Measurements from ENCODE around the gene MARCHF2. TPM values are rescaled to one million over a fixed set of nuclear protein-coding genes. Genes with fewer than 3 reads are reported as not detected.
"Not testable (repeated sequence)": the region's sequence is repeated elsewhere in the genome, so short reads cannot be mapped to it uniquely, and the experiment has no call there.

Gene MARCHF2
- polyA plus RNA-seq, 1 donor from 2014 or later: 67.9 TPM

DNA sequence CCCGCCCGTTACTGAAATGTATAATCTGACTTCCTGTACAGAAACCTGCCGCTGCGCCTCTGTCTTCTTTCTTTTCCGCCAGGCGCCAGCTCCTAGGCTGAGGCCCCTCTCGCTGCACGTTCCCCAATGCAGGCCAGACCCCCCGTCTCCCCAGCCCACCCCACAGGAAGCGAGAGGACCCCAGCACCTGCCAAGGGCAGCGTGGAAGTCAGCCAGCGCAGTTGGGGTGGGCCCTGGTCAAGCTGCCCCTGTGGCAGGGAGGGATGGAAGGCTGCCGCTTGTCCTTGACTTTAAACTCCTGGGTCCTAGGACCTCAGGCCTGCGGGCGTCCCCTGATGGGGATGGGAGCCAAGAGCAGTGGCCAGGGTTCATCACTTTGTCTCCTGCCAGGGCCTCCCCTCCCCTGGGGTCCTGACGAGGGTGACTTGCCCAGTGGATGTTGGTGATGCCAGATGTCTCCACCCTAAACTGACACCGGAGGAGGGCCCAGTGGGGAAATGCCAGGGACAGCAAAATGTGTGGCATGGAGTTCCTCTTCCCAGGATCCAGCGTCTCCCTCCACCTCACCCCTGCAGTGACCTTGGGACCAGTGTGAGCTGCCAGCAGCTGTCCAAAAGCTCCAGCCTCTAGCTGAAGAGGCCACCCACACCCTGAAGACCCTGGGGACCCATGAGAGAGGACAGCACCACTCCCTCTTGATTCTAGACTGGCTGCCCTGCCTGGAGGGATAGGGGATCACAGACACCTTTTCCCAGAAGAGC, 8.5 kb upstream of the MARCHF2 start:
- Histone ChIP-seq H3K9ac (ENCODE audit: low read length) (no peak overlapping the region), H3F3A (ENCODE audit: insufficient read depth, low read length, poor library complexity, severe bottlenecking) (no peaks in the 10 kb centered on the region), H3K27me3 (ENCODE audit: insufficient read depth, low read depth, low read length) (no peaks in the 10 kb centered on the region), H4K20me1 (ENCODE audit: insufficient read depth) (no peaks in the 10 kb centered on the region), H3K36me3 (ENCODE audit: insufficient read depth, low read length) (no peaks in the 10 kb centered on the region), H3K9me3 (ENCODE audit: low read length) (no peaks in the 10 kb centered on the region), H3K4me2 (ENCODE audit: low read length) (no peak overlapping the region), H3K27ac (ENCODE audit: low read length) (no peak overlapping the region), H2AFZ (ENCODE audit: low read depth, low read length) (no peak overlapping the region), H3K9me2 (ENCODE audit: insufficient read depth, low read length) (no peaks in the 10 kb centered on the region), H3K79me2 (replicated peaks; ENCODE audit: insufficient read depth, low read length) (no peaks in the 10 kb centered on the region), H3K4me3 (ENCODE audit: low read length) (no peak overlapping the region)
- TF ChIP-seq MXI1 (conservative IDR thresholded peaks at IDR 0.05; ENCODE audit: poor library complexity, severe bottlenecking) (no peak), TAF1 (IDR thresholded peaks at IDR 0.05; ENCODE audit: low read depth) (no peak), POLR2AphosphoS5 (IDR thresholded peaks at IDR 0.05) (no peak), EP300 (conservative IDR thresholded peaks at IDR 0.05; ENCODE audit: poor library complexity, severe bottlenecking) (no peak), SMC3 (conservative IDR thresholded peaks at IDR 0.05; ENCODE audit: poor library complexity) (no peak), EZH2 (IDR thresholded peaks at IDR 0.05; ENCODE audit: borderline replicate concordance, insufficient read depth, low read length, poor library complexity, severe bottlenecking) (no peak), RAD21 (conservative IDR thresholded peaks at IDR 0.05) (no peak)
- TF ChIP-seq, protein P1, sequence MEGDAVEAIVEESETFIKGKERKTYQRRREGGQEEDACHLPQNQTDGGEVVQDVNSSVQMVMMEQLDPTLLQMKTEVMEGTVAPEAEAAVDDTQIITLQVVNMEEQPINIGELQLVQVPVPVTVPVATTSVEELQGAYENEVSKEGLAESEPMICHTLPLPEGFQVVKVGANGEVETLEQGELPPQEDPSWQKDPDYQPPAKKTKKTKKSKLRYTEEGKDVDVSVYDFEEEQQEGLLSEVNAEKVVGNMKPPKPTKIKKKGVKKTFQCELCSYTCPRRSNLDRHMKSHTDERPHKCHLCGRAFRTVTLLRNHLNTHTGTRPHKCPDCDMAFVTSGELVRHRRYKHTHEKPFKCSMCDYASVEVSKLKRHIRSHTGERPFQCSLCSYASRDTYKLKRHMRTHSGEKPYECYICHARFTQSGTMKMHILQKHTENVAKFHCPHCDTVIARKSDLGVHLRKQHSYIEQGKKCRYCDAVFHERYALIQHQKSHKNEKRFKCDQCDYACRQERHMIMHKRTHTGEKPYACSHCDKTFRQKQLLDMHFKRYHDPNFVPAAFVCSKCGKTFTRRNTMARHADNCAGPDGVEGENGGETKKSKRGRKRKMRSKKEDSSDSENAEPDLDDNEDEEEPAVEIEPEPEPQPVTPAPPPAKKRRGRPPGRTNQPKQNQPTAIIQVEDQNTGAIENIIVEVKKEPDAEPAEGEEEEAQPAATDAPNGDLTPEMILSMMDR (IDR thresholded peaks at IDR 0.05; ENCODE audit: poor library complexity, severe bottlenecking): no peak
- TF ChIP-seq, protein P2, sequence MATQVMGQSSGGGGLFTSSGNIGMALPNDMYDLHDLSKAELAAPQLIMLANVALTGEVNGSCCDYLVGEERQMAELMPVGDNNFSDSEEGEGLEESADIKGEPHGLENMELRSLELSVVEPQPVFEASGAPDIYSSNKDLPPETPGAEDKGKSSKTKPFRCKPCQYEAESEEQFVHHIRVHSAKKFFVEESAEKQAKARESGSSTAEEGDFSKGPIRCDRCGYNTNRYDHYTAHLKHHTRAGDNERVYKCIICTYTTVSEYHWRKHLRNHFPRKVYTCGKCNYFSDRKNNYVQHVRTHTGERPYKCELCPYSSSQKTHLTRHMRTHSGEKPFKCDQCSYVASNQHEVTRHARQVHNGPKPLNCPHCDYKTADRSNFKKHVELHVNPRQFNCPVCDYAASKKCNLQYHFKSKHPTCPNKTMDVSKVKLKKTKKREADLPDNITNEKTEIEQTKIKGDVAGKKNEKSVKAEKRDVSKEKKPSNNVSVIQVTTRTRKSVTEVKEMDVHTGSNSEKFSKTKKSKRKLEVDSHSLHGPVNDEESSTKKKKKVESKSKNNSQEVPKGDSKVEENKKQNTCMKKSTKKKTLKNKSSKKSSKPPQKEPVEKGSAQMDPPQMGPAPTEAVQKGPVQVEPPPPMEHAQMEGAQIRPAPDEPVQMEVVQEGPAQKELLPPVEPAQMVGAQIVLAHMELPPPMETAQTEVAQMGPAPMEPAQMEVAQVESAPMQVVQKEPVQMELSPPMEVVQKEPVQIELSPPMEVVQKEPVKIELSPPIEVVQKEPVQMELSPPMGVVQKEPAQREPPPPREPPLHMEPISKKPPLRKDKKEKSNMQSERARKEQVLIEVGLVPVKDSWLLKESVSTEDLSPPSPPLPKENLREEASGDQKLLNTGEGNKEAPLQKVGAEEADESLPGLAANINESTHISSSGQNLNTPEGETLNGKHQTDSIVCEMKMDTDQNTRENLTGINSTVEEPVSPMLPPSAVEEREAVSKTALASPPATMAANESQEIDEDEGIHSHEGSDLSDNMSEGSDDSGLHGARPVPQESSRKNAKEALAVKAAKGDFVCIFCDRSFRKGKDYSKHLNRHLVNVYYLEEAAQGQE (IDR thresholded peaks at IDR 0.05; ENCODE audit: borderline replicate concordance): no peak

DNA sequence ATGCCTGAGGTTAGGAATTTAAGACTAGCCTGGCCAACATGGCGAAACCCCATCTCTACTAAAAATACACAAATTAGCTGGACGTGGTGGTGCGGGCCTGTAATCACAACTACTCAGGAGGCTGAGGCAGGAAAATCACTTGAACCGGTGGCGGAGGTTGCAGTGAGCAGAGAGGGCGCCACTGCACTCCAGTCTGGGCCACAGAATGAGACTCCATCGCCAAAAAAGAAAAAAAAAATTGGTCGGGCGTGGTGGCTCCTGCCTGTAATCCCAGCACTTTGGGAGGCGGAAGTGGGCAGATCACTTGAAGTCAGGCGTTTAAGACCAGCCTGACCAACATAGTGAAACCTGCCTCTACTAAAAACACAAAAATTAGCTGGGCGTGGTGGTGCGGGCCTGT, 2.4 kb upstream of the MARCHF2 start:
- not testable (repeated sequence) for H3K9ac ChIP-seq (ENCODE audit: low read length); H3K27me3 ChIP-seq (ENCODE audit: insufficient read depth, low read depth, low read length); H3K9me2 ChIP-seq (ENCODE audit: insufficient read depth, low read length); H3K9me3 ChIP-seq (ENCODE audit: low read length); H3F3A ChIP-seq (ENCODE audit: insufficient read depth, low read length, poor library complexity, severe bottlenecking); H3K4me2 ChIP-seq (ENCODE audit: low read length); H2AFZ ChIP-seq (ENCODE audit: low read depth, low read length); H3K4me3 ChIP-seq (ENCODE audit: low read length); H3K36me3 ChIP-seq (ENCODE audit: insufficient read depth, low read length); H3K79me2 ChIP-seq (replicated peaks; ENCODE audit: insufficient read depth, low read length); H3K27ac ChIP-seq (ENCODE audit: low read length); H4K20me1 ChIP-seq (ENCODE audit: insufficient read depth)

Data from neural cell (in vitro differentiated cells).